BJ (cell line): ENCODE results near the gene PVR. TPM values are rescaled to one million over a fixed set of nuclear protein-coding genes. Genes with fewer than 3 reads are reported as not detected.

ENCODE experiments used
- CTCF ChIA-PET: fragments of 350-600 bp; formaldehyde crosslinking; extraction: SDS; loops from one replicate; lab custom pipeline; 2021; ENCODE audit warnings: antibody characterized with exemption, inconsistent platforms; lab: Yijun Ruan, JAX
- POLR2A ChIA-PET: fragments of 300-600 bp; sonication (Branson Sonifier 250); formaldehyde crosslinking; extraction: SDS; loops from one replicate; lab custom pipeline; 2021; ENCODE audit warnings: antibody characterized with exemption; lab: Charles Lee
- DNase-seq: peaks from one replicate; pipeline ENCODE4 v3.0.0-alpha.2; 2011; ENCODE audit warnings: low read depth
- H3K27me3 ChIP-seq: 2 replicates; pipeline ENCODE4 v1.6.0; 2011; ENCODE audit warnings: low read length; ENCODE audit not compliant: control insufficient read depth, insufficient read depth
- H3K36me3 ChIP-seq: 2 replicates; pipeline ENCODE4 v1.5.1; 2011; ENCODE audit warnings: low read length; ENCODE audit not compliant: control insufficient read depth, insufficient read depth
- H3K4me3 ChIP-seq: 2 replicates; pipeline ENCODE4 v1.5.1; 2011; ENCODE audit warnings: low read depth, mild to moderate bottlenecking, control low read depth, low read length
- CTCF ChIP-seq: IDR thresholded peaks from 2 replicates; pipeline ENCODE4 v1.5.1; 2011; ENCODE audit warnings: low read depth, mild to moderate bottlenecking, control low read depth, inconsistent platforms, low read length, moderate library complexity; ENCODE audit not compliant: insufficient read depth
- polyA plus RNA-seq: library from polyadenylated mRNA; depleted of rRNA; stranded (reverse); fragments of >200 nt; gene quantifications from 2 replicates; pipeline ENCODE4 v1.2.3, GENCODE V29; 2011

The PVR gene
- polyA plus RNA-seq, 1 experiment = 129 TPM

- H3K36me3 ChIP-seq = no peaks in the 10 kb centered on the region
- POLR2A ChIA-PET = no interaction called here
- H3K27me3 ChIP-seq = no peaks in the 10 kb centered on the region
- no peak for DNase-seq
- CTCF ChIA-PET = no interaction called here
- no peak for TF ChIP-seq CTCF
- H3K4me3 ChIP-seq = no peak overlapping the region
These were observed 53.4 kb downstream of the PVR start for GRCh38 chr19:44696939-44697669.

- peaks cover under 1% of the 10 kb centered on the region; the same call in 1 of the 2 replicates for H3K27me3 ChIP-seq
- POLR2A ChIA-PET = no interaction called here
- CTCF ChIA-PET = no interaction called here
- no peak for TF ChIP-seq CTCF
- no peak overlapping the region for H3K4me3 ChIP-seq
- no peaks in the 10 kb centered on the region for H3K36me3 ChIP-seq
- no peak for DNase-seq
These were observed 53.9 kb downstream of the PVR start for GRCh38 chr19:44697670-44698034.

- H3K4me3 ChIP-seq = no peak within 1 kb of the TSS
- DNase-seq = no peak
- CTCF ChIA-PET = no interaction called here
- no peak for TF ChIP-seq CTCF
- no peaks in the 10 kb centered on the region for H3K36me3 ChIP-seq
- H3K27me3 ChIP-seq = peaks cover 2% of the 10 kb centered on the region; the same call in 1 of the 2 replicates
- POLR2A ChIA-PET = no interaction called here
These were observed 54.9 kb downstream of the PVR start, which contains the start of gene CEACAM16 for GRCh38 chr19:44698492-44699201. TSS of gene CEACAM16 (plus strand) at chr19:44699151. CDS start at chr19:44701457, 2,306 bp downstream.

- Histone ChIP-seq H3K4me3 (no peak overlapping the region), H3K36me3 (no peaks in the 10 kb centered on the region), H3K27me3 (peaks cover 2% of the 10 kb centered on the region; the same call in 1 of the 2 replicates)
- no peak for TF ChIP-seq CTCF
- DNase-seq = no peak
- CTCF ChIA-PET = interaction anchor here (3.1 kb wide), 1 partner anchor 11 kb away, joined by 13 read pairs; no protein-coding TSS in a partner anchor
- POLR2A ChIA-PET = no interaction called here
These were observed 56.8 kb downstream of the PVR start for GRCh38 chr19:44700547-44700946.

GRCh38 chr19:44701228-44701627, 57.5 kb downstream of the PVR start:
- no peak overlapping the region for H3K4me3 ChIP-seq
- POLR2A ChIA-PET = no interaction called here
- H3K36me3 ChIP-seq = no peaks in the 10 kb centered on the region
- DNase-seq = no peak
- H3K27me3 ChIP-seq = peaks cover 2% of the 10 kb centered on the region; the same call in 1 of the 2 replicates
- CTCF ChIA-PET = interaction anchor here (3.1 kb wide), 1 partner anchor 12 kb away, joined by 13 read pairs; no protein-coding TSS in a partner anchor
- TF ChIP-seq CTCF = no peak
